HEK293T (cell line): ENCODE measurements around the gene MYO6.

ENCODE experiments used
- CTCF ChIA-PET: fragments of 350-600 bp; formaldehyde crosslinking; extraction: SDS; loops from one replicate; lab custom pipeline; 2021; ENCODE audit warnings: antibody characterized with exemption, inconsistent platforms; lab: Yijun Ruan, JAX
- POLR2A ChIA-PET: fragments of 350-600 bp; formaldehyde crosslinking; extraction: SDS; loops from one replicate; lab custom pipeline; 2020; ENCODE audit warnings: antibody characterized with exemption, inconsistent platforms; lab: Yijun Ruan, JAX
- DNase-seq: peaks from one replicate; pipeline ENCODE4 v3.0.0; 2012; ENCODE audit warnings: mixed read lengths; ENCODE audit errors: extremely low spot score
- ARNT ChIP-seq: fragments of 450-650 bp; IDR thresholded peaks from 2 replicates; pipeline ENCODE4 v1.6.1; 2017; ENCODE audit warnings: mild to moderate bottlenecking
- BHLHE40 ChIP-seq: fragments of 450-650 bp; IDR thresholded peaks from 2 replicates; pipeline ENCODE4 v1.6.1; 2016; ENCODE audit warnings: mild to moderate bottlenecking, moderate library complexity, borderline replicate concordance
- CTBP1 ChIP-seq: fragments of 450-650 bp; IDR thresholded peaks from 2 replicates; pipeline ENCODE4 v1.6.1; 2016; ENCODE audit warnings: borderline replicate concordance
- ELF4 ChIP-seq: fragments of 450-650 bp; IDR thresholded peaks from 2 replicates; pipeline ENCODE4 v1.6.1; 2017; ENCODE audit warnings: antibody characterized with exemption
- FOXA1 ChIP-seq: fragments of 450-650 bp; IDR thresholded peaks from 2 replicates; pipeline ENCODE4 v1.6.1; 2016; ENCODE audit warnings: mild to moderate bottlenecking
- FOXK2 ChIP-seq: fragments of 450-650 bp; IDR thresholded peaks from 2 replicates; pipeline ENCODE4 v1.6.1; 2016; ENCODE audit warnings: mild to moderate bottlenecking
- FOXM1 ChIP-seq: fragments of 450-650 bp; IDR thresholded peaks from 2 replicates; pipeline ENCODE4 v1.6.1; 2017; ENCODE audit warnings: mild to moderate bottlenecking, borderline replicate concordance
- HDGF ChIP-seq: fragments of 450-650 bp; IDR thresholded peaks from 2 replicates; pipeline ENCODE4 v1.6.1; 2017; ENCODE audit warnings: antibody characterized with exemption, borderline replicate concordance
- L3MBTL2 ChIP-seq: fragments of 450-650 bp; conservative IDR thresholded peaks from 2 replicates; pipeline ENCODE4 v1.6.1; 2016; ENCODE audit warnings: mild to moderate bottlenecking
- LEF1 ChIP-seq: fragments of 450-650 bp; IDR thresholded peaks from 2 replicates; pipeline ENCODE4 v1.6.1; 2017; ENCODE audit warnings: mild to moderate bottlenecking, borderline replicate concordance
- NFRKB ChIP-seq: fragments of 450-650 bp; IDR thresholded peaks from 2 replicates; pipeline ENCODE4 v1.6.1; 2016; ENCODE audit warnings: mild to moderate bottlenecking, moderate library complexity
- SP1 ChIP-seq: fragments of 450-650 bp; IDR thresholded peaks from 2 replicates; pipeline ENCODE4 v1.6.1; 2017
- SUZ12 ChIP-seq: fragments of 450-650 bp; IDR thresholded peaks from 2 replicates; pipeline ENCODE4 v1.6.1; 2016; ENCODE audit warnings: mild to moderate bottlenecking
- TARDBP ChIP-seq: fragments of 450-650 bp; IDR thresholded peaks from 2 replicates; pipeline ENCODE4 v1.6.1; 2016
- ZNF384 ChIP-seq: fragments of 450-650 bp; IDR thresholded peaks from 2 replicates; pipeline ENCODE4 v1.6.1; 2016
- TF ChIP-seq, protein P1 (sequence below): fragments of 450-650 bp; IDR thresholded peaks from 2 replicates; pipeline ENCODE4 v1.6.1; 2016

Gene MYO6

GRCh38 chr6:75932067-75932466 lies 183.0 kb downstream of the MYO6 start:
- ChIA-PET POLR2A (no interaction called here), CTCF (interaction anchor here (0.8 to 1.2 kb wide), 5 partner anchors 14 to 487 kb away, joined by 3 to 8 read pairs (median 3); no protein-coding TSS in a partner anchor)
- no peak for TF ChIP-seq CTBP1
- no peak for TF ChIP-seq L3MBTL2
- TF ChIP-seq FOXA1 = no peak
- no peak for TF ChIP-seq TARDBP
- TF ChIP-seq FOXK2 = no peak
- no peak for DNase-seq

DNA sequence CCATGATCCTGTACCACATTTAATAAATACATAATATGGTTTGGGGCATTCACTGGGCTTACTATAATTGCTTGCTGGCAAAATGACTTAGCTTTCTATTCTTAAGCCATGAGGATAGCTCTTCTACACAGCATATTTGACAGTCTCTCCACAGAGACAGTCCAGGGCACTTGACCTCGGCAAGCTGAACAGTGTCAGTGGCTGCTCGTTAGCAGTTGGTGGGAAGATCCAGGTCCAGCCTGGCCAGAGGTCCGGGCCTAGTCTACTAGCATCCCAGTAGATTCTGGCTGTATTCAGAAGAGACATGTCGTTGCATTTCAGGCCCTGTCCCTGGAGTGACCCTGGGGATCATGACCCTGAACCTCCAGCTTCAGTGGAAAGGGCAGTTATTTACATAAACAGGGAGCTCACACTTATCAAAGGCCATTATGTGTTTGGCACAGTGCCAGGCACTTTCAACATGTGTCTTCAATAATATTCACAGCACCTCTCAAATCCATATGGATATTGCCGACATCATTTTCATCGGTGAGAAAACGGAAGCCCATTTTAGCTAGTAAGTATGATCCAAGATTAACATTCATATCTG lies 184.4 kb downstream of the MYO6 start:
- TF ChIP-seq FOXM1 (no peak), ARNT (no peak), FOXK2 (no peak), HDGF (no peak), ZNF384 (no peak), NFRKB (no peak), SUZ12 (no peak)
- CTCF ChIA-PET = interaction anchor here (0.6 to 2.2 kb wide), 2 partner anchors 40 to 111 kb away, joined by 3 to 9 read pairs; no protein-coding TSS in a partner anchor
- no peak for DNase-seq
- POLR2A ChIA-PET = no interaction called here

DNA sequence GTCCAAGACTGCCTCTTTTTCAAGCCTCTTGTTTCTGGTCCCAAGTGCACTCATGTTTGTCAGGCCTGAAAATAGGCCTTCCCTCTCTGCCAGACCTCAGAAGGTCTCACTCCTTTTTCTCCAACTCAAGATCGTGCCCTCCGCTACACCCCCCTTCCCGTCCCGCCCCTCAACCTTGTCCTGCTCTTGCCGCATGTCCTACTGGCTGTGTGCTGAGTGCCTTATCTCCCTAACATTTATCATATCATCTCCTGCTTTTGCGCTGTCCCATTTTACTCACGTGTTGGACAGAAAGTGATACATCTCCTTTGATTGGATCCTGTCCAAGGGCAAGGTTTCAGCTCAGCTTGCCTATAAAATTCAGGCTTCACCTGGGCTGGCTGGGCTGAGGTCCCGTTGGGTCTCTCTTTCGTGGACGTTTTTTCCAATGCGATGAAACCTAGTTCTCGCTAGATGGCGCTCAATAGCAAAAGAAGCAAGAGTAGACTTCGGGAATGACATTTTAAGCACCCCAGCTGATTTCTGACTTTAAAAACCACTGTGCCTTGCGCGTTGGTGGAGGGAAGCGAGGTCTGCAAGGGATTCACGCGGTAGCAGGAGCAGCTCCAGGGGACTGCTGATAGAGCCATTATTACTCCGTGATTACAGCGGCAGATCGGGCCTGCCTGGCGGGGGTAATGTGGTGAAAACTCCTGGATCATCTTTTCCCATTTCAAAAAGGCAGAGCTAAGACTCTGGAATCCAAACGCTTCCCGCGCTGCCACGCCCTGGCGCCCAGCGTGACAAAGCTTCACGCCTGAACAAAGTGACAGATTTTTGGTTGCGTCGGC lies 185.8 kb downstream of the MYO6 start:
- CTCF ChIA-PET = interaction anchor here (0.6 to 2.2 kb wide), 7 partner anchors 10 to 748 kb away, joined by 3 to 9 read pairs (median 4); no protein-coding TSS in a partner anchor
- POLR2A ChIA-PET = no interaction called here
- TF ChIP-seq BHLHE40 (no peak), L3MBTL2 (peak; percentile 47; the same call in 1 of the 2 replicates), FOXA1 (no peak), LEF1 (no peak), SUZ12 (no peak), HDGF (no peak), SP1 (no peak), NFRKB (no peak), ZNF384 (no peak), FOXM1 (no peak)
- TF ChIP-seq, protein P1, sequence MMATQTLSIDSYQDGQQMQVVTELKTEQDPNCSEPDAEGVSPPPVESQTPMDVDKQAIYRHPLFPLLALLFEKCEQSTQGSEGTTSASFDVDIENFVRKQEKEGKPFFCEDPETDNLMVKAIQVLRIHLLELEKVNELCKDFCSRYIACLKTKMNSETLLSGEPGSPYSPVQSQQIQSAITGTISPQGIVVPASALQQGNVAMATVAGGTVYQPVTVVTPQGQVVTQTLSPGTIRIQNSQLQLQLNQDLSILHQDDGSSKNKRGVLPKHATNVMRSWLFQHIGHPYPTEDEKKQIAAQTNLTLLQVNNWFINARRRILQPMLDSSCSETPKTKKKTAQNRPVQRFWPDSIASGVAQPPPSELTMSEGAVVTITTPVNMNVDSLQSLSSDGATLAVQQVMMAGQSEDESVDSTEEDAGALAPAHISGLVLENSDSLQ = peak; percentile 88
- DNase-seq = peak; percentile 71

GRCh38 chr6:75935473-75935793 lies 186.4 kb downstream of the MYO6 start:
- TF ChIP-seq NFRKB = no peak
- TF ChIP-seq CTBP1 = no peak
- TF ChIP-seq ZNF384 = no peak
- no peak for TF ChIP-seq ELF4
- TF ChIP-seq FOXA1 = no peak
- no peak for TF ChIP-seq SP1
- no peak for TF ChIP-seq FOXM1
- TF ChIP-seq L3MBTL2 = no peak
- no peak for TF ChIP-seq SUZ12
- TF ChIP-seq, protein P1 = no peak
- TF ChIP-seq ARNT = no peak
- no peak for TF ChIP-seq TARDBP
- TF ChIP-seq BHLHE40 = no peak
- no peak for TF ChIP-seq FOXK2
- no peak for TF ChIP-seq LEF1
- TF ChIP-seq HDGF = no peak
- CTCF ChIA-PET = interaction anchor here (0.6 to 2.2 kb wide), 7 partner anchors 10 to 747 kb away, joined by 3 to 9 read pairs (median 4); no protein-coding TSS in a partner anchor
- DNase-seq = no peak
- POLR2A ChIA-PET = no interaction called here

DNA sequence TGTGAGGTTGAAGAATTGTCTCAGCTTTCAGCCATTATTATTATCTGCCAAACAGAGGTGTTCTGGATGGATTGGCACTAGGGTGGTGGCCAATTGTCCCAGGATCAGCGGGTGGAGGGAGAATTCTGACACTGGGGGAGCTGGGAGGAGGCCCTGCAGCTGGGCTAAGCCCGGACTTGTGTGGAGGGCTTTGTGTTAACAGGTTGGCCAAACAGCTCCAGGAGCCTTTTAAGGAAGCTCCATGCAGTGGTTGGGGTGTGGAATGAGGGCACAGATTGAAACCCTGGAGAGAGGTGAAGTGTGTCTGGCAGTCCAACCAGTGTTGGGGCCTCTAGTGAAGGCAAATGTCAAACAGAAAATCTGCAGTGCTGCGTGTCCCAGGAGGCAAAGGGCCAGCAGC lies 187.6 kb downstream of the MYO6 start:
- TF ChIP-seq FOXK2 (no peak), ZNF384 (no peak), TARDBP (no peak), CTBP1 (no peak), NFRKB (no peak), BHLHE40 (no peak), SP1 (no peak)
- CTCF ChIA-PET = interaction anchor here (0.5 kb wide), 1 partner anchor 374 kb away, joined by 3 read pairs; no protein-coding TSS in a partner anchor

DNA sequence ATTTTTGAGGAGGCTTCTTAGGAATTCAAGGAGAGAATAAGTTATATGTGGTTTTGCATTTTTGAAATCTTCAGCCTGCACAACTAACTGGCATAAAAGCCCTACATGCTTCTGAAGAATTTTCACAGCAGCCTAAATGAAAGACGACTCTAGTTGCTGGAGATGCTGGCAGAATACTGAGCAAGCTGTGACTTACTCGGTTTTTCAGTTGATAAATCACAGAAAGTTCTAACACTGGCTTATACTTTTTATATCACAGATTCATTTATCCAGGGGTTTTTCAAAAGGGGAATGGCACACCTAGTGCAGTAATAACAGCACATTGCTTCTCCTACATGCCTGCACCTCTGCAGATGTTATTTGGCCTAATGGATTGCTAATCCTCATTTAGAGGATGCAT lies 188.8 kb downstream of the MYO6 start:
- TF ChIP-seq ZNF384 (no peak), L3MBTL2 (no peak), FOXM1 (no peak), BHLHE40 (no peak), NFRKB (no peak), LEF1 (no peak), HDGF (no peak), FOXA1 (no peak), SP1 (no peak), SUZ12 (no peak)
- TF ChIP-seq, protein P1 = no peak
- no peak for DNase-seq
- ChIA-PET CTCF (no interaction called here), POLR2A (no interaction called here)

More for the DNA sequence above, 187.6 kb downstream of the MYO6 start:
- no peak for DNase-seq
- POLR2A ChIA-PET = no interaction called here
